Anterior cingulate cortex (tissue), 58 donors: ENCODE results near the gene TAF4B.
"Not testable (repeated sequence)": the region's sequence is repeated elsewhere in the genome, so short reads cannot be mapped to it uniquely, and the experiment has no call there.

Source experiments
- DNase-seq, 58 donors: peaks; one replicate each; lab custom pipeline; 2025; lab: John Stamatoyannopoulos, UW

TAF4B gene

GRCh38 chr18:26226229-26227050 is at the start of gene TAF4B:
Gene TAF4B, plus strand, starts transcription at chr18:26226445. Its CDS starts 489 bp downstream, at chr18:26226934.
- DNase-seq = peak; percentile 18 to 95 (median 89)

- no peak for DNase-seq
Measured at GRCh38 chr18:26181343-26181826, 44.9 kb upstream of the TAF4B start.

GRCh38 chr18:26183395-26184112 is 42.7 kb upstream of the TAF4B start:
- no peak for DNase-seq

DNA sequence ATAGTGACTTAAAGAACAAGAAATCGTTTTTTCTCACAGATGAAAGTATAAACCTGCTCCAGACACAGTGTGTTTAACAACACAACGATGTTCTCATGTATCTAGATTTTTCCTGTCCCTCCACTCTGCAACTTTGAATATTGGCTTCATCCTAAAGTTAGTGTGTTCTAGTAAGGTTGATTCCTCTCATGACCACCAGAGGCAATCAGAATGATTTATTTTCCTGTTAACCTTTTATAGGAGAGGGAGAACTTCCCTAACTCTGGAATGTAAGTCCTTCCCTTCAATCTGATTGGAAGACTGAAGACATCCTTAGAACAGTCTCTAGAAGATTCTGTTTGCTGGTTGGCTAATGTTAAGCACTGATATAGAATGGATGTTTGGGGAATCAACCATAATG is 41.0 kb upstream of the TAF4B start:
- no peak for DNase-seq

- DNase-seq = no peak
Measured at GRCh38 chr18:26190506-26190905, 35.7 kb upstream of the TAF4B start.

- DNase-seq = no peak
Measured at GRCh38 chr18:26192233-26192632, 34.0 kb upstream of the TAF4B start.

- no peak for DNase-seq
Measured at GRCh38 chr18:26196605-26197004, 29.6 kb upstream of the TAF4B start.

GRCh38 chr18:26202001-26202400 is 24.2 kb upstream of the TAF4B start:
- DNase-seq = not testable (repeated sequence)

- DNase-seq = no peak
Measured at GRCh38 chr18:26205318-26205717, 20.9 kb upstream of the TAF4B start.

GRCh38 chr18:26206488-26206887 is 19.8 kb upstream of the TAF4B start:
- no peak for DNase-seq

GRCh38 chr18:26207937-26208336 is 18.3 kb upstream of the TAF4B start:
- no peak for DNase-seq

DNA sequence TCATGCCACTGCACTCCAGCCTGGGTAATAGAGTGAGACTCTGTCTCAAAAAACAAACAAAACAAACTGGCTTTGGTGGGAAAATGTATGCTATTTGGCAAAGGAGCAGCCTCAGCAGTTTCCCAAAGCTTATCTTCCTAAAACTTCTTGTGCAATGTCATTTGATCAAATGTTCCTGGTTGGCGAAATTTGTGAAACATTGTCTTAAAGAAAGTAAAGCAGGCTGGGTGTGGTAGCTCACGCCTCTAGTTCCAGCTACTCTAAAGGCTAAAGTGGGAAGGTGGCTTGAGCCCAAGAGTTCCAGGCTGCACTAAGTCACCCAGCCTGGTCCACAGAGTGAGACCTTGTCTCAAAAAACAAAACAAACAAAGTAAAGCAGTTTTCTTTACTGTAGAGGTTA is 17.3 kb upstream of the TAF4B start:
- DNase-seq = no peak

DNA sequence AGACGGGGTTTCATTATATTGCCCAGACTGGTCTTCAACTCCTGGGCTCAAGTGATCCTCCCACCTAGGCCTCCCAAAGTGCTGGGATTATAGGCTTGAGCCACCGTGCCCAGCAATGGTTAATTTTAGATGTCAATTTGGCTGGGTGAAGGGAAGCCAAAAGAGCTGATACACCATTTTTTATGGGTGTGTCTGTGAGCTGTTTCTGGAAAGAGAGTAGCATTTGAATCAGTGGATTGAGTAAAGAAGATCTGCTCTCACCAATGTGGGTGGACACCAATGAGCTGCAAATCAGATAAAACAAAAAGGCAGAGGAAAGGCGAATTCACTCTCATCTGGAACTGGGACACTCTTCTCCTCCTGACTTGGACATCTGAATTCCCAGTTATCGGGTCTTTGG is 16.1 kb upstream of the TAF4B start:
- no peak for DNase-seq

DNA sequence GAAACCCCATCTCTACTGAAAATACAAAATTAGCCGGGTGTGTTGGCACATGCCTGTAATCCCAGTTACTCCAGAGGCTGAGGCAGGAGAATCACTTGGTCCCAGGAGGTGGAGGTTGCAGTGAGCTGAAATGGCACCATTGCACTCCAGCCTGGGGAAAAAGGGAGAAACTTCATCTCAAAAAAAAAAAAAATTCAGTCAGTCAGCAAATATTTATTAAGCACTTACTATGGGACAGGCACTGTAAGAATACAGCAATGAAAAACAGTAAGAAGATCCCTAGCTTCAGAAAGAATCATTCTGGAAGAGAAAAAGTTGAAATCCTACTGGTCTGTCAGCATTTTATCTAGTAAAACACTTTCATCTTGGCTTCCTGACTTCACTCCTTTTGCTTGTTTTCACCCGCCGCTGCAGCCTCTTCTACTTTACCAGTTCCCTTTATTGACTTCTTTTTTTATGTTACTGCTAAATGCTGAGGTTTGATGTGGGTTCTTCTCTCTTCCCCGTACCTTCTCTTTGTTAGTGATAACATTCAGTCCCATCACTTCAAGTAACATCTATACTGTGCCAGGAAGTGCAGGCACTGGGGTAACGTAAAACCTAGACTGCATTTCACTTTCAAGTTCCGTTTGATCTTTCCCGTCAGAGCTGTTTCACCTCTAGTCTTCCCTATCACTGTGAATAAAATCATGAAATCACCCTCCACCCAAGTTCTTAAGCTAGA is 10.8 kb upstream of the TAF4B start:
- no peak for DNase-seq

DNA sequence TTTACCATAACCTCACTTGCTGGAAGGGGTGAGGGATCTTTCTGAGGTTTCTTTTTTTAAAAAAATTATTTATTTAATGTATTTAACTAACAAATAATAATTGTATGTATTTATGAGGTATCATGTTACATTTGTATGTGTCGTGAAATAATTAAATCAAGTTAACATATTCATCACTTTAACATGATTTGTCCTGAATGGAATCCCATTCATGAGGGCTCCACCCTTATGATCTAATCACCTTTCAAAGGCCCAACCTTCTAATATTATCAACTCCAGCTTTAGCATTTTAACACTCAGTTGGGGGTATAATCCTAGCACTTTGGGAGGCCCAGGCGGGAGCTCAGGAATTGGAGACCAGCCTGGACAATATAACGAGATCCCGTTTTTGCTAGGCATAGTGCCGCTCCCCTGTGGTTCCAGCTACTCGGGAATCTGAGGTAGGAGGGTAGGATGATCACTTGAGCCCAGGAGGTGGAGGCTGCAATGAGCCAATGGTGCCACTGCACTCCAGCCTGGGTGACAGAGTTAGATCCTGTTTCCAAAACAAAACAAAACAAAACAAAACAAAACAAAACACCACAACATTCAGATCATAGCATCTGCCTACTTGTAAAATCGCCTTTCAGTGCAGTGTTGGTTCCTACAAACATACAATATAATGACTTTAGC is 1.1 kb upstream of the TAF4B start:
- no peak for DNase-seq

DNA sequence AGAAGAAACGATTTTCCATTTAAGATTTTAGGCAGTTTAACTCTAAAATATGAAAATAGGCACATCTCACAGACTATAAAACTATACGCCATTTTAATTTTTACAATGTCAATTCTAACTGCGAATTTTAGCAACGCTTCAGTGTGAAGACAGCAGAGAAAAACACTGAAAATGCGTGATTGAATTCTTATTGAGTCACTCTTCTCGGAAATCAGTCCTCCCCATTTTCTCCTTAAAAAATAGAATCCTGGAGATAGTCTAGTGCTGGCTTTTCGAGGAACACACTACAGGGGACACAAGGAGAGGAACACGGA is 373 bp upstream of the TAF4B start:
- no peak for DNase-seq

DNA sequence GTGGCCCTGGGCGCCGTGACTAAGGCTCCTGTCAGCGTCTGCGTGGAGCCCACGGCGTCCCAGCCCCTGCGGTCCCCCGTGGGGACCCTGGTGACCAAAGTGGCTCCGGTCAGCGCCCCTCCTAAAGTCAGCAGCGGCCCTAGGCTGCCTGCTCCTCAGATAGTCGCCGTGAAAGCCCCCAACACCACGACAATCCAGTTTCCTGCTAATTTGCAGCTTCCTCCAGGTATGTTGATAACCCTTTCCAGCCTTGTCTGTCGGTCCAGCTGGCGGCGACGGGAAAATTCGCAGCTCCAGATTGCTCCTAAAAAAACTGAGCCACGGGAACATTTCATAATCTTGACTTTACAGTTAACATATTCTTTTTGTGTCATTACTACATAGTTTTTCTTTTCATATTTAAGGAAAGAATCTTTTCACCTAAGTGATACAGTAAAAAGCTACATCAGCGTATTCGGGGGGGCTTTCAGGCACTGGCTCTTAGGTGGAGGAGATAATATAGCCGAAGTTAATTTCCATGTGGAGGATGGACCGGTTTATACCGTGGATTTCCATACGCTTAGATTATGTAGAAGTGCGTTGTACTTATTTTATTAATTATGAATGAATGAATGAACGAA is 916 bp downstream of the TAF4B start:
- DNase-seq = peak in 7 of 58 donors; percentile 2 to 34 (median 18)

DNA sequence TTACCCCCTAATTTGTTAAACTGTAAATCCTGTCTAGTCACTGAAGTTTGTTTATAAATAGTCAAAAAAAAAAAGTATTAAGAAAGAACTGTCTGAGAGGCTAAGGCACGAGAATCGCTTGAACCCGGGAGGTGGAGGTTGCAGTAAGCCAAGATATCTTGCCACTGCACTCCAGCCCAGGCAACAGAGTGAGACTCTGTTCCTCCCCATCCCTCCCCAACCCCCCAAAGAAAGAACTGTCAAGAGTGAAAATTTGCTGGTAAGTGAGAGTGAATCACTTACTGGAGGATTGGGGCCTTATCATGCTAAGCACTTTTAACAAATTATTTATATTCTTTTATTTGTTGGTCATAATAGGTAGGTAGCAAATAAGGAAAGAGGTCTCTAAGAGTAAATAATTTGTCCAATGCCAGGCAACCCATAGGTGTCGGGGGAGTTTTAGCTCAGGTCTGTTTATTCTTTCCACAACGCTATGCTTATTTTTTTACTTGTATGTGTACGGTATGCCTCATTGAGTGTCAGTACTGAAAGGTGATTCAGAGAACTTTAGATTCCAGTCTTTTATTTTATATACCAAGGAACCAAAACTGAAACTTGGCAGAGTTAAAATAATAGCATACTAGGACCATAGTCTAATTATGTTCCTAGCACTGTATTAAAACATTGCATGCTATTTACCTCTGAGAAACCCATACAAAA is 2.5 kb downstream of the TAF4B start:
- DNase-seq = no peak

DNA sequence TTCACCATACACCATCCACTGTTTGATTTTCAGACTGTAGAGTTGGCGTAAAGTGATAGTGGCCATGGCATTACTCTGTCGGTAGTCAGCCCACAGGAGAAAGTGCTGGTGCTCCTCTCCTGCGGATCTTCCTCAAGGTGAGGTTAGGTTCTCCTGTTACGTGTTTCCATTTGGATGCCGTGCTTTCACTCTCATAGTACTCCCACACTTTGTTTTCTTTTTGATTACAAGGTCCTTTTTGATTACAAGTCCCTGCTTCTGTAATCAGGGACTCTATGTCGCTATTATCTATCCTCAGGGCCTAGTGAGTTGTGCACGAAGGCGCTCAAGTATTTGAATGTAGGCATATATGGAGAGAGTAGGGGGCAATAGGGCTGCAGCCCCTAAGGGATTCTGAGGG is 4.3 kb downstream of the TAF4B start:
- no peak for DNase-seq

GRCh38 chr18:26233208-26233607 is 7.0 kb downstream of the TAF4B start:
- no peak for DNase-seq
